WTC11 (cell line): ENCODE data around the gene ZBTB8A. TPM values are rescaled to one million over a fixed set of nuclear protein-coding genes. Genes with fewer than 3 reads are reported as not detected.
"Not testable (repeated sequence)": the region's sequence is repeated elsewhere in the genome, so short reads cannot be mapped to it uniquely, and the experiment has no call there.

Experiments used
- ATAC-seq: fragments of 200-7000 bp; cut with Tn5 transposase; 2 replicates; pipeline ENCODE4 v1.10.0; 2021; ENCODE audit warnings: mild to moderate bottlenecking, moderate library complexity
- CTCF ChIA-PET: fragments of 300-600 bp; sonication (Branson Sonifier 250); formaldehyde crosslinking; loops from one replicate; lab custom pipeline; 2021; ENCODE audit warnings: antibody characterized with exemption; lab: Charles Lee
- POLR2A ChIA-PET: fragments of 350-600 bp; sonication (Branson Sonifier 250); formaldehyde crosslinking; loops from one replicate; lab custom pipeline; 2021; ENCODE audit warnings: antibody characterized with exemption; lab: Charles Lee
- DNase-seq: peaks from one replicate; pipeline ENCODE4 v3.0.0; 2021; ENCODE audit warnings: low spot score
- H3K27ac Mint-ChIP-seq: 2 replicates; pipeline ENCODE4 v1.8.0; 2021; ENCODE audit warnings: mixed read lengths
- H3K27me3 Mint-ChIP-seq: 2 replicates; pipeline ENCODE4 v1.8.0; 2021; ENCODE audit warnings: low read depth, mild to moderate bottlenecking, moderate library complexity, mixed read lengths
- H3K36me3 Mint-ChIP-seq: 2 replicates; pipeline ENCODE4 v1.8.0; 2021; ENCODE audit warnings: mixed read lengths
- H3K4me1 Mint-ChIP-seq: 2 replicates; pipeline ENCODE4 v1.8.0; 2022; ENCODE audit warnings: mixed read lengths
- H3K4me3 Mint-ChIP-seq: 2 replicates; pipeline ENCODE4 v1.8.0; 2021; ENCODE audit warnings: mild to moderate bottlenecking, moderate library complexity, mixed read lengths
- H3K9me3 Mint-ChIP-seq: 2 replicates; pipeline ENCODE4 v1.8.0; 2021; ENCODE audit warnings: mixed read lengths
- CREB1 ChIP-seq: sonication (generic); formaldehyde crosslinking; IDR thresholded peaks from 2 replicates; pipeline ENCODE4 v1.8.0; 2023; ENCODE audit warnings: mild to moderate bottlenecking, missing genetic modification reagents
- EMX1 ChIP-seq: fragments of 250-450 bp; sonication (Bioruptor Pico); IDR thresholded peaks from 2 replicates; pipeline ENCODE4 v1.8.0; 2021; ENCODE audit warnings: mild to moderate bottlenecking
- ESRRA ChIP-seq: sonication (generic); formaldehyde crosslinking; IDR thresholded peaks from 2 replicates; pipeline ENCODE4 v1.8.1; 2022; ENCODE audit warnings: mild to moderate bottlenecking, missing genetic modification reagents, borderline replicate concordance
- FOXP1 ChIP-seq: sonication (generic); formaldehyde crosslinking; IDR thresholded peaks from 2 replicates; pipeline ENCODE4 v1.8.0; 2022; ENCODE audit warnings: missing genetic modification reagents, mild to moderate bottlenecking, moderate library complexity, borderline replicate concordance
- HMGA2 ChIP-seq: fragments of 250-450 bp; sonication (Bioruptor Pico); IDR thresholded peaks from 2 replicates; pipeline ENCODE4 v1.4.0; 2021; ENCODE audit warnings: mild to moderate bottlenecking, moderate library complexity
- KAT7 ChIP-seq: sonication (generic); formaldehyde crosslinking; IDR thresholded peaks from 2 replicates; pipeline ENCODE4 v1.8.1; 2023; ENCODE audit warnings: missing genetic modification reagents, mild to moderate bottlenecking, borderline replicate concordance
- MYBL2 ChIP-seq: sonication (generic); formaldehyde crosslinking; IDR thresholded peaks from 2 replicates; pipeline ENCODE4 v1.8.1; 2023; ENCODE audit warnings: mild to moderate bottlenecking, moderate library complexity, missing genetic modification reagents
- RELA ChIP-seq: sonication (generic); formaldehyde crosslinking; IDR thresholded peaks from 2 replicates; pipeline ENCODE4 v1.8.1; 2022; ENCODE audit warnings: missing genetic modification reagents, mild to moderate bottlenecking, borderline replicate concordance
- TEAD1 ChIP-seq: sonication (generic); formaldehyde crosslinking; IDR thresholded peaks from 2 replicates; pipeline ENCODE4 v1.8.0; 2022; ENCODE audit warnings: mild to moderate bottlenecking, missing genetic modification reagents
- ZBTB21 ChIP-seq: sonication (generic); formaldehyde crosslinking; IDR thresholded peaks from 2 replicates; pipeline ENCODE4 v1.8.1; 2023; ENCODE audit warnings: mild to moderate bottlenecking, missing genetic modification reagents, borderline replicate concordance
- ZNF121 ChIP-seq: sonication (generic); formaldehyde crosslinking; IDR thresholded peaks from 2 replicates; pipeline ENCODE4 v1.8.0; 2023; ENCODE audit warnings: missing genetic modification reagents
- total RNA-seq: library from RNA; stranded (reverse); gene quantifications from 3 replicates; pipeline ENCODE4 v1.2.3, GENCODE V29; 2021
- TF ChIP-seq, protein P1 (sequence below): sonication (generic); formaldehyde crosslinking; IDR thresholded peaks from 2 replicates; pipeline ENCODE4 v1.8.0; 2022; ENCODE audit warnings: mild to moderate bottlenecking, missing genetic modification reagents
- TF ChIP-seq, protein P2 (sequence below): fragments of 250-450 bp; sonication (Bioruptor Pico); IDR thresholded peaks from 2 replicates; pipeline ENCODE4 v2.1.2; 2022; ENCODE audit warnings: mild to moderate bottlenecking, moderate library complexity
- TF ChIP-seq, protein P3 (sequence below): fragments of 250-450 bp; sonication (Bioruptor Pico); IDR thresholded peaks from 2 replicates; pipeline ENCODE4 v1.9.0; 2021; ENCODE audit warnings: mild to moderate bottlenecking
- TF ChIP-seq, protein P4 (sequence below): sonication (generic); formaldehyde crosslinking; IDR thresholded peaks from 2 replicates; pipeline ENCODE4 v1.8.0; 2023; ENCODE audit warnings: missing genetic modification reagents
- TF ChIP-seq, protein P5 (sequence below): fragments of 250-450 bp; sonication (Bioruptor Pico); IDR thresholded peaks from 2 replicates; pipeline ENCODE4 v1.9.0; 2021; ENCODE audit warnings: mild to moderate bottlenecking
- TF ChIP-seq, protein P6 (sequence below): sonication (generic); formaldehyde crosslinking; IDR thresholded peaks from 2 replicates; pipeline ENCODE4 v1.8.0; 2022; ENCODE audit warnings: mild to moderate bottlenecking, missing genetic modification reagents
- TF ChIP-seq, protein P7 (sequence below): sonication (generic); formaldehyde crosslinking; IDR thresholded peaks from 2 replicates; pipeline ENCODE4 v1.8.1; 2023; ENCODE audit warnings: mild to moderate bottlenecking, missing genetic modification reagents

ZBTB8A gene
- total RNA-seq, 1 experiment from 2014 or later = 7.7 TPM

DNA sequence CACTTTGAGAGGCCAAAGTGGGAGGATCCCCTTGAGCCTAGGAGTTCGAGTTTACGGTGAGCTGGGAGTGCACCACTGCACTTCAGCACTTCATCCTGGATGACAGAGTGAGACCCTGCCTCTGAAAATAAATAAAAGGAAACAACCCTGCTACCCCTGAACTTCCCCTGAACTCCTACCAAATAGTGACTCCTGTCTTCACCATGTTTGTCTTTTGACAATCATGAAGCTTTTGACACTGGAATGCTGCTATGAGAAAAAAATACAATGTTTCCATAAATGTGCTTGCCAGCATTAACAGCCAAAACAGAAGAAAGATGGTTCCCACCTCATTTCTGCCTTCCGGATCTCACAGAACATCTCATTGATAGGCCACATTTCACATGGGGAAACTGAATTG is 10.4 kb downstream of the ZBTB8A start (continued):
- TF ChIP-seq, protein P1, sequence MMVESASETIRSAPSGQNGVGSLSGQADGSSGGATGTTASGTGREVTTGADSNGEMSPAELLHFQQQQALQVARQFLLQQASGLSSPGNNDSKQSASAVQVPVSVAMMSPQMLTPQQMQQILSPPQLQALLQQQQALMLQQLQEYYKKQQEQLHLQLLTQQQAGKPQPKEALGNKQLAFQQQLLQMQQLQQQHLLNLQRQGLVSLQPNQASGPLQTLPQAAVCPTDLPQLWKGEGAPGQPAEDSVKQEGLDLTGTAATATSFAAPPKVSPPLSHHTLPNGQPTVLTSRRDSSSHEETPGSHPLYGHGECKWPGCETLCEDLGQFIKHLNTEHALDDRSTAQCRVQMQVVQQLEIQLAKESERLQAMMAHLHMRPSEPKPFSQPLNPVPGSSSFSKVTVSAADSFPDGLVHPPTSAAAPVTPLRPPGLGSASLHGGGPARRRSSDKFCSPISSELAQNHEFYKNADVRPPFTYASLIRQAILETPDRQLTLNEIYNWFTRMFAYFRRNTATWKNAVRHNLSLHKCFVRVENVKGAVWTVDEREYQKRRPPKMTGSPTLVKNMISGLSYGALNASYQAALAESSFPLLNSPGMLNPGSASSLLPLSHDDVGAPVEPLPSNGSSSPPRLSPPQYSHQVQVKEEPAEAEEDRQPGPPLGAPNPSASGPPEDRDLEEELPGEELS (CRISPR knock-in tag) = no peak
- no peak for TF ChIP-seq MYBL2
- TF ChIP-seq, protein P2, sequence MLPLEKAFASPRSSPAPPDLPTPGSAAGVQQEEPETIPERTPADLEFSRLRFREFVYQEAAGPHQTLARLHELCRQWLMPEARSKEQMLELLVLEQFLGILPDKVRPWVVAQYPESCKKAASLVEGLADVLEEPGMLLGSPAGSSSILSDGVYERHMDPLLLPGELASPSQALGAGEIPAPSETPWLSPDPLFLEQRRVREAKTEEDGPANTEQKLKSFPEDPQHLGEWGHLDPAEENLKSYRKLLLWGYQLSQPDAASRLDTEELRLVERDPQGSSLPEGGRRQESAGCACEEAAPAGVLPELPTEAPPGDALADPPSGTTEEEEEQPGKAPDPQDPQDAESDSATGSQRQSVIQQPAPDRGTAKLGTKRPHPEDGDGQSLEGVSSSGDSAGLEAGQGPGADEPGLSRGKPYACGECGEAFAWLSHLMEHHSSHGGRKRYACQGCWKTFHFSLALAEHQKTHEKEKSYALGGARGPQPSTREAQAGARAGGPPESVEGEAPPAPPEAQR (CRISPR knock-in tag) = no peak
- TF ChIP-seq, protein P3, sequence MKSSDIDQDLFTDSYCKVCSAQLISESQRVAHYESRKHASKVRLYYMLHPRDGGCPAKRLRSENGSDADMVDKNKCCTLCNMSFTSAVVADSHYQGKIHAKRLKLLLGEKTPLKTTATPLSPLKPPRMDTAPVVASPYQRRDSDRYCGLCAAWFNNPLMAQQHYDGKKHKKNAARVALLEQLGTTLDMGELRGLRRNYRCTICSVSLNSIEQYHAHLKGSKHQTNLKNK (CRISPR knock-in tag) = no peak
- no peak for TF ChIP-seq CREB1
- TF ChIP-seq, protein P4, sequence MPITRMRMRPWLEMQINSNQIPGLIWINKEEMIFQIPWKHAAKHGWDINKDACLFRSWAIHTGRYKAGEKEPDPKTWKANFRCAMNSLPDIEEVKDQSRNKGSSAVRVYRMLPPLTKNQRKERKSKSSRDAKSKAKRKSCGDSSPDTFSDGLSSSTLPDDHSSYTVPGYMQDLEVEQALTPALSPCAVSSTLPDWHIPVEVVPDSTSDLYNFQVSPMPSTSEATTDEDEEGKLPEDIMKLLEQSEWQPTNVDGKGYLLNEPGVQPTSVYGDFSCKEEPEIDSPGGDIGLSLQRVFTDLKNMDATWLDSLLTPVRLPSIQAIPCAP = no peak
- no peak for TF ChIP-seq EMX1 (CRISPR knock-in tag)

DNA sequence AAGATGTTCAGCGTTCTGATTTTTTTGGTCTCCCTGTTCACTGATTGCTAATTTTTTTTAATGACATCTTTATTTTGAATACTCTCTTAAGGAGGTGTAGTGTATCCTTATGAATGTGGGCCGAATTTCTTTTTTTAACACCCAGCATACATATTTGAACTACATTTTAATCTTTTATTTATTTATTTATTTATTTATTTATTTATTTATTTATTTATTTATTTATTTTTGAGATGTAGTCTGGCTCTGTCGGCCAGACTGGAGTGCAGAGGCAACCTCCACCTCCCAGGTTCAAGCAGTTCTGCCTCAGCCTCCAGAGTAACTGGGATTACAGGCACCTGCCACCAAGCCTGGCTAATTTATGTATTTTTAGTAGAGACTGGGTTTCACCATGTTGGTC is 15.1 kb downstream of the ZBTB8A start:
- ChIA-PET POLR2A (no interaction called here), CTCF (no interaction called here)
- H3K4me3 Mint-ChIP-seq = no peak overlapping the region
- H3K9me3 Mint-ChIP-seq = no peaks in the 10 kb centered on the region
- DNase-seq (no peak), ATAC-seq (no peak)
- no peaks in the 10 kb centered on the region for H3K4me1 Mint-ChIP-seq
- H3K27ac Mint-ChIP-seq = no peak overlapping the region
- H3K36me3 Mint-ChIP-seq = peaks cover 9% of the 10 kb centered on the region; the same call in 1 of the 2 replicates
- TF ChIP-seq FOXP1 (CRISPR knock-in tag) (no peak), ZBTB21 (CRISPR knock-in tag) (no peak), HMGA2 (CRISPR knock-in tag) (0 out of 2 replicates have a peak, but pooled peaks have one; percentile 16)
- H3K27me3 Mint-ChIP-seq = no peaks in the 10 kb centered on the region

DNA sequence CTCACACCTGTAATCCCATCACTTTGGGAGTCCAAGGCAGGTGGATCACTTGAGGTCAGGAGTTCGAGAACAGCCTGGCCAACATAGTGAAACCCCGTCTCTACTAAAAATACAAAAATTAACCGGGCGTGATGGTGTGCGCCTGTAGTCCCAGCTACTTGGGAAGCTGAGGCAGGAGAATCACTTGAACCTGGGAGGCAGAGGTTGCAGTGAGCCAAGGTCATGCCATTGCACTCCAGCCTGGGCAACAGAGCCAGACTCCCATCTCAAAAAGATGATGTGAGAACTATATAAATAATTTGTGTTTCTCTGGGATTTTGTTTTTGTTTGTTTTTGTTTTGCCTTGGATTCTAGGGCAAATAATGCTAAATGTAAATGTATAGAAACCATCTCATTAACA is 17.8 kb downstream of the ZBTB8A start:
- H3K27me3 Mint-ChIP-seq, H3K4me1 Mint-ChIP-seq, DNase-seq, H3K27ac Mint-ChIP-seq, POLR2A ChIA-PET, ATAC-seq, H3K4me3 Mint-ChIP-seq, H3K9me3 Mint-ChIP-seq: not testable (repeated sequence)
- H3K36me3 Mint-ChIP-seq = peaks cover 22% of the 10 kb centered on the region
- CTCF ChIA-PET = interaction anchor here (0.5 kb wide), 1 partner anchor 197 kb away, joined by 4 read pairs; no protein-coding TSS in a partner anchor
- 0 out of 2 replicates have a peak, but pooled peaks have one; percentile 53 for TF ChIP-seq ZNF121 (CRISPR knock-in tag)

DNA sequence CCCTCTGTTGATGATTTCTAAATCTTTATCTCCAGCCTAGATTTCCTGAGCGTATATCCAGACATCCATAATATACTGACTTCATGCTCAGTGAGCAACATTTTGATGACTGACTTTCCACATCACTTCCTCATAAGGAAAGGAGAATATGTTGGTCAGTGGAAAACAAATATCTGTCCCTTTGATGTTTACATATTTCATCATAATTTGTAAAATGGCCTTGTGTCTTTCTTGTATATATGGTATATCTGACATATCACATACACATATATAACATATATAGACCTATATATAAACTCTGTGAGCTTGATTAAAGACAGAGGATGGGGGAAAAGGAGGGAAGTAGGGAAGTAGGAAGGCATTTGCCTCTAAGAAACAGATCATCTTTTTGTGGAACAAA is 18.6 kb downstream of the ZBTB8A start:
- ATAC-seq = no peak
- CTCF ChIA-PET = no interaction called here
- no peak overlapping the region for H3K27ac Mint-ChIP-seq
- POLR2A ChIA-PET = no interaction called here
- no peak for DNase-seq
- peaks cover 22% of the 10 kb centered on the region for H3K36me3 Mint-ChIP-seq
- no peaks in the 10 kb centered on the region for H3K4me1 Mint-ChIP-seq
- H3K27me3 Mint-ChIP-seq = no peaks in the 10 kb centered on the region
- H3K4me3 Mint-ChIP-seq = no peak overlapping the region
- H3K9me3 Mint-ChIP-seq = no peaks in the 10 kb centered on the region
- TF ChIP-seq, protein P5, sequence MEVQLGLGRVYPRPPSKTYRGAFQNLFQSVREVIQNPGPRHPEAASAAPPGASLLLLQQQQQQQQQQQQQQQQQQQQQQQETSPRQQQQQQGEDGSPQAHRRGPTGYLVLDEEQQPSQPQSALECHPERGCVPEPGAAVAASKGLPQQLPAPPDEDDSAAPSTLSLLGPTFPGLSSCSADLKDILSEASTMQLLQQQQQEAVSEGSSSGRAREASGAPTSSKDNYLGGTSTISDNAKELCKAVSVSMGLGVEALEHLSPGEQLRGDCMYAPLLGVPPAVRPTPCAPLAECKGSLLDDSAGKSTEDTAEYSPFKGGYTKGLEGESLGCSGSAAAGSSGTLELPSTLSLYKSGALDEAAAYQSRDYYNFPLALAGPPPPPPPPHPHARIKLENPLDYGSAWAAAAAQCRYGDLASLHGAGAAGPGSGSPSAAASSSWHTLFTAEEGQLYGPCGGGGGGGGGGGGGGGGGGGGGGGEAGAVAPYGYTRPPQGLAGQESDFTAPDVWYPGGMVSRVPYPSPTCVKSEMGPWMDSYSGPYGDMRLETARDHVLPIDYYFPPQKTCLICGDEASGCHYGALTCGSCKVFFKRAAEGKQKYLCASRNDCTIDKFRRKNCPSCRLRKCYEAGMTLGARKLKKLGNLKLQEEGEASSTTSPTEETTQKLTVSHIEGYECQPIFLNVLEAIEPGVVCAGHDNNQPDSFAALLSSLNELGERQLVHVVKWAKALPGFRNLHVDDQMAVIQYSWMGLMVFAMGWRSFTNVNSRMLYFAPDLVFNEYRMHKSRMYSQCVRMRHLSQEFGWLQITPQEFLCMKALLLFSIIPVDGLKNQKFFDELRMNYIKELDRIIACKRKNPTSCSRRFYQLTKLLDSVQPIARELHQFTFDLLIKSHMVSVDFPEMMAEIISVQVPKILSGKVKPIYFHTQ (CRISPR knock-in tag) = no peak
- TF ChIP-seq ESRRA = no peak
- TF ChIP-seq, protein P6, sequence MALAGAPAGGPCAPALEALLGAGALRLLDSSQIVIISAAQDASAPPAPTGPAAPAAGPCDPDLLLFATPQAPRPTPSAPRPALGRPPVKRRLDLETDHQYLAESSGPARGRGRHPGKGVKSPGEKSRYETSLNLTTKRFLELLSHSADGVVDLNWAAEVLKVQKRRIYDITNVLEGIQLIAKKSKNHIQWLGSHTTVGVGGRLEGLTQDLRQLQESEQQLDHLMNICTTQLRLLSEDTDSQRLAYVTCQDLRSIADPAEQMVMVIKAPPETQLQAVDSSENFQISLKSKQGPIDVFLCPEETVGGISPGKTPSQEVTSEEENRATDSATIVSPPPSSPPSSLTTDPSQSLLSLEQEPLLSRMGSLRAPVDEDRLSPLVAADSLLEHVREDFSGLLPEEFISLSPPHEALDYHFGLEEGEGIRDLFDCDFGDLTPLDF = no peak
- TF ChIP-seq, protein P2 (CRISPR knock-in tag) = no peak
- TF ChIP-seq TEAD1 (CRISPR knock-in tag) = no peak
- TF ChIP-seq RELA (CRISPR knock-in tag) = no peak
- TF ChIP-seq, protein P7, sequence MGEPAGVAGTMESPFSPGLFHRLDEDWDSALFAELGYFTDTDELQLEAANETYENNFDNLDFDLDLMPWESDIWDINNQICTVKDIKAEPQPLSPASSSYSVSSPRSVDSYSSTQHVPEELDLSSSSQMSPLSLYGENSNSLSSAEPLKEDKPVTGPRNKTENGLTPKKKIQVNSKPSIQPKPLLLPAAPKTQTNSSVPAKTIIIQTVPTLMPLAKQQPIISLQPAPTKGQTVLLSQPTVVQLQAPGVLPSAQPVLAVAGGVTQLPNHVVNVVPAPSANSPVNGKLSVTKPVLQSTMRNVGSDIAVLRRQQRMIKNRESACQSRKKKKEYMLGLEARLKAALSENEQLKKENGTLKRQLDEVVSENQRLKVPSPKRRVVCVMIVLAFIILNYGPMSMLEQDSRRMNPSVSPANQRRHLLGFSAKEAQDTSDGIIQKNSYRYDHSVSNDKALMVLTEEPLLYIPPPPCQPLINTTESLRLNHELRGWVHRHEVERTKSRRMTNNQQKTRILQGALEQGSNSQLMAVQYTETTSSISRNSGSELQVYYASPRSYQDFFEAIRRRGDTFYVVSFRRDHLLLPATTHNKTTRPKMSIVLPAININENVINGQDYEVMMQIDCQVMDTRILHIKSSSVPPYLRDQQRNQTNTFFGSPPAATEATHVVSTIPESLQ = no peak
- TF ChIP-seq KAT7 (CRISPR knock-in tag) = no peak
